Measurements from ENCODE around the gene L3MBTL4.

GRCh38 chr18:6449213-6449612 is 34.5 kb upstream of the L3MBTL4 start:
- no peak for TF ChIP-seq EZH2phosphoT487 (IDR thresholded peaks at IDR 0.05; ENCODE audit: borderline replicate concordance)
- TF ChIP-seq POLR2AphosphoS5 (IDR thresholded peaks at IDR 0.05; ENCODE audit: low read depth, low read length), result no peak
- no peak for TF ChIP-seq EGR1 (IDR thresholded peaks at IDR 0.05; ENCODE audit: low read depth)
- no peak for TF ChIP-seq CTCF (IDR thresholded peaks at IDR 0.05 in 2 of 3, conservative IDR thresholded peaks at IDR 0.05 in 1 of 3; ENCODE audit: borderline replicate concordance in 1 of 3, insufficient read depth in 1 of 3, low read depth in 2 of 3, low read length in 2 of 3)
- TF ChIP-seq POLR2A (IDR thresholded peaks at IDR 0.05; ENCODE audit: borderline replicate concordance, extremely low read depth, insufficient read depth, insufficient read length), result no peak
- no peak for TF ChIP-seq YY1 (IDR thresholded peaks at IDR 0.05; ENCODE audit: extremely low read depth, insufficient replicate concordance, low read depth, low read length)
- TF ChIP-seq SP1 (IDR thresholded peaks at IDR 0.05; ENCODE audit: low read depth), result no peak
- no peak for TF ChIP-seq JUND (IDR thresholded peaks at IDR 0.05)
- TF ChIP-seq FOSL1 (IDR thresholded peaks at IDR 0.05; ENCODE audit: low read depth), result no peak
- TF ChIP-seq REST (IDR thresholded peaks at IDR 0.05; ENCODE audit: low read depth), result no peak
- no peak for TF ChIP-seq ELF1 (IDR thresholded peaks at IDR 0.05; ENCODE audit: borderline replicate concordance, low read depth)
- no peak for TF ChIP-seq CBX3 (IDR thresholded peaks at IDR 0.05; ENCODE audit: low read depth)
